DMS79 treated with DMSO at 0.1 percent for 48 hours (cell line): ENCODE results near the gene PTPRB.

Source experiments
- DNase-seq: peaks from one replicate; lab custom pipeline; 2025; lab: John Stamatoyannopoulos, UW

Gene PTPRB

GRCh38 chr12:70637303-70638085 lies at the start of gene PTPRB:
Gene PTPRB, minus strand, starts transcription at chr12:70637429. Its CDS starts 34 bp downstream, at chr12:70637395.
- no peak for DNase-seq

GRCh38 chr12:70686907-70687306 lies 49.7 kb upstream of the PTPRB start:
- no peak for DNase-seq

GRCh38 chr12:70686299-70686698 lies 49.1 kb upstream of the PTPRB start:
- no peak for DNase-seq

DNA sequence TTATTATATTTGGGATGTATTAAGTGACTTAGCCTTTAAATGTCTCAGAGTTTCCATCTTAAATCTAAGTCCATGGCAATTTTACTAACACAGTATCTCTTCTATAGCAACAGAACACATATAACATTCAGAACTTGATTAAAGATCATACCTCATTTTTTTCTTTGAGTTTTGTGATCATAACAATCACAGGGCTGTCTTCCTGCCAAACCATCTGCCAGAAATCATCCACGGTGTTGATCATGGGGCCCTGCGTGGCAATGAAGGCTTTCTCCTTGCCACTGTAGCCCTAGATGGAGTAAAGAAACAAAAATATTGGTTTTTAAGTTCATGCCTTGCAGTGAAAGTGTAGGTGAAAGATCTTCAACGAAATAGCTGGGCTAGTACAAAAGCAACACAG lies 46.7 kb upstream of the PTPRB start:
- DNase-seq, result no peak

GRCh38 chr12:70671698-70672097 lies 34.5 kb upstream of the PTPRB start:
- no peak for DNase-seq

DNA sequence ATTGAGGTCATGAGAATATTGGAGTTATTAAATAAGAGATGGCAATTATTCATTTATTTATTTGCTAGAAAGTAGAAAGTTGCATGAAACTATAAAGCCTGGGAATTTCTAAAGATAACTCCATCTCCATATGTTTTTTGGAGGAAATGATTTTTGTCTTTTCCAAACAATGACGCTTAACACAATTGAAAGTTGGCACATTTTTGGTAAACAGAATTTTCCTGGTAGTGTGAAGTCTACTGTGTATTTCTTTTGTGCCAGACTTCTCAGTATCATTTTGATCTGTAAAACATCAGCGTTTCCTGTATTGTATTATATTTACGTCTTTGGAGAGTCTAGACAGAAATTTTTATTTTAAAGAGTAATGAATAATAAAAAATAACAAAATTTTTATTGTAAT lies 33.7 kb upstream of the PTPRB start:
- no peak for DNase-seq

- DNase-seq, result no peak
Measured at GRCh38 chr12:70667253-70667652, 30.0 kb upstream of the PTPRB start.

DNA sequence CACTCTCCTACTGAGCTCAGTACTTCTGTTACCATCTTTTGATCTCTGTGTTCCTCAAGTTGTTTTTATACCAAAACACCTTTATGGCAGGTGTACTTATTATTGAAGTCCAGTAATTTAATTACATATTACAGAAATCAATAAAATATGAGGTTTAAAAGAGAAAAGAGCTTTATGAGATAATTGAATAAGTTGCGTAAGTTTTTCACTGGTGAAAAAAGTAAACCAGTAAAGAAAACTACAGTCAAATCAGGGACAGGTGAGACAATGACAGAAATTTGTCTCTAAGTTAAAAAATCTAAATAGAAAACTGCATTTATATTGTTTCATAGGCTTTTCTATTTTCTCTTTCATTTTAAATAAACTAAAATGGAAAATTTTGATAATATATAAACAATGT lies 29.1 kb upstream of the PTPRB start:
- DNase-seq, result no peak

DNA sequence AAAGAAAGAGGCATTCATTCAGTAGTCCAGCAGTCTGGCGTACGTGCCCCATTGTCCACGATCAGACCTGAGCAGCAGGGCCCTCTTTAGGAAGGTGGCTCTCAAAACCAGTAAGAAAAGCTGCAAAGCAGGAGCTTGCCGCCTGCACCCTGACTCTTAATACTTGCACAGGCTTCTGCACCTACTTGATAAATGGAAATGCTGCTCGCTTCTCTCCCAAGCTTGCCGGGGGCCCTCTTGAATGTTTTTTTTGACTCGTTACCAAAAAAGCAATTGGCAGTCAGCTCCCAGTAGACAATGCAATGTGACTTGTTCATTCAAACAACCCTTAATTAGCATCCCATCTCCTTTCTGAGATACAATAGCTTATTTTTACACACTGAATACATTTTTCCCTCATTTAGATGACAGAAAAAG lies 27.2 kb upstream of the PTPRB start:
- no peak for DNase-seq

GRCh38 chr12:70663838-70664237 lies 26.6 kb upstream of the PTPRB start:
- DNase-seq, result no peak

DNA sequence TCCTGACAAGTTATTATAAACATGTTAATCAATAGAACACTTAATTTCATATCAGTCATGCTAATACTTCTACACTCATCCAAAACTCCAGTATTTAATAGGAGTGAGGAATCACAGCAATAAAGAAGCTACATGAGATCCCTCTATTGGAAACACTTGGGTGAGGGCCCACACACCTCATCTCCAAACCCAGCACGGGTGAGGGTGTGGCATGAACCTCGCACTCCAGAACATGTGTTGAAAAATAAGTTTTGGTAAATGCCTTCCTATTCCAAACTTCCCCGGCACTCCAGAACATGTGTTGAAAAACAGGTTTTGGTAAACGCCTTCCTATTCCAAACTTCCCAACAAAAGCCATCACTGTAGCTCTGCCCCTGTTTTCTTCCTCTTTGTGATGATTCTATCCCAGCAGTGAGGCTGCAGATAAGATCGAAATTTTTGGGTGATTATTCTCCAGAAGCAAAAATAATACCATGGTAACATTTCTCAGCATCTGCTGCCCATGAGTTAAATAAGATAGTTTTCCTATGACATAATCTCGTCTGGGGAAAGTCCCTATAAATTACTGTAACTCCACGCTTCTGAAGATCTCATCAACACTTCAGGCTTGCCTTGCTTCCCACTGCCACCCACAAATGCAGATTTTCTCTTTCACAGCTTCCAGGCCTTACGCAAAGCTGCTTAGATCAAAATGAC lies 24.4 kb upstream of the PTPRB start:
- no peak for DNase-seq

DNA sequence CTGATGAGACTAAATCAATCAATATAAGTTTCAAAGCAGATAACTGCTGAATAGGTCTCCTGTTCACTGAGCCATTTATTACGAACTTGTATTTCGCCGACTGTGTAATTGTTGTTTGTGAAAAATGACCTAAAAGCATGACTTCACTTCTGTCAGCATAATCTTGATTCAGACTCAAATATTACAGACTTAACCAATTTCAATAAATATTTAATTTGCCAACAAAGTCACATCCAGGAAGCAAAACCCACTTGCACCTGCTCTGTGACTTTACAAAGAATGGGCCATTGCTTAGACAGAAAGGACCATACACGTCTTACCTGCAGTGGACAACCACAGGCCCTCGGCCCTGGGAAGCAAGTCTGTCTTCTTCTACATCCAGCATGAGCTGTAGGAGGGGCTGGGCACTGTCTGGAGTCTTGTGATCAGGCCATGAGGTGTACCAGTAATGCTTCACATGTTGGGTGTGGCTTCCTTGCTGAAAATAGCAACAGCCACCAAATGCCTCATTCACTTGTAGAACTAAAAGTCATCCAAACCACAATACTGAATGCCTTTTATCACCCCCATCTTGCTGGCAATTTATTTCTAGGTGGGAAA lies 23.5 kb upstream of the PTPRB start:
- no peak for DNase-seq

DNA sequence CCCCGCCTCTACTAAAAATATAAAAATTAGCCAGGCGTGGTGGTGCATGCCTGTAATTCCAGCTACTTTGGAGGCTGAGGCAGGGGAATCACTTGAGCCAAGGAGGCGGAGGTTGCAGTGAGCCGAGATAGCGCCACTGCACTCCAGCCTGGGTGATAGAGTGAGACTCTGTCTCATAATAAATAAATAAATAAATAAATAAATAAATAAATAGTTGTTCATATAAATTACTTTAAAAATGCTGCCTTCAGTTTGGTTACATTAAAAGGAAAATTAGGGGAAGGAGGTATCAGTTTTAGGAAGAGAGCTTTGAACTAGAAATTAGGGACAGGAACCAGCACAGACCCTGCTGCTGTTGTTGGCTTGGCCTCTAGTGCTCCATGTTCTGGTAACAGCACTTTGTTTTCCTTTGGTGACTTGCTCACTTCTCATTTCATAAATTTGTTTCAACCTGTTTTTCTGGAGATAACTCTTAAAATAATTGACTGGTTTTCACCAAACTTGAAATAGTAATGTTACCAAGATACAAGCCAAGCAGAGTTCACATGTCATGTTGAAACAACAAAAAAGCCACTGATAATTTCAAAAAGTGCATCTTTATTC lies 22.9 kb upstream of the PTPRB start:
- DNase-seq, result no peak

- no peak for DNase-seq
Measured at GRCh38 chr12:70659077-70659606, 21.9 kb upstream of the PTPRB start.

- no peak for DNase-seq
Measured at GRCh38 chr12:70657616-70658286, 20.5 kb upstream of the PTPRB start.

DNA sequence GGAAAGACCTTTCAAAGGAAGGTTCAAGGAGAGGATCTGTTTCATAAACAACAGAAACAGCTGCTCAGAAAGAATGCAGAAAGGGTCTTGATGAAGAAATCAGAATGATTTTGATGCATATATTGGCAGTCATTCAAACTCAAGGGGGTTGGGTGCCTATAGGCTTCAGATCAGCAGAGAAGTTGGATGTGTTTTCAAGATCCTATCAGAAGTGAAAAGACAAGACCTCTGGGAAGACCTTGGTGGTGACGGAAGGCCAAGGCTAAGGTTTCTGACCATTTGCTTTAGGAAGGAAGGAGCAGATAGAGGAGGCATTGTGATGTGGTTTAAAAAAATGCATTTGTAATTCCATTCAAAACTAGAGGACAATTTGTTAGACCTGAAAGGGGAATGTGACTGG lies 15.2 kb upstream of the PTPRB start:
- DNase-seq, result no peak

- no peak for DNase-seq
Measured at GRCh38 chr12:70648831-70649230, 11.6 kb upstream of the PTPRB start.

DNA sequence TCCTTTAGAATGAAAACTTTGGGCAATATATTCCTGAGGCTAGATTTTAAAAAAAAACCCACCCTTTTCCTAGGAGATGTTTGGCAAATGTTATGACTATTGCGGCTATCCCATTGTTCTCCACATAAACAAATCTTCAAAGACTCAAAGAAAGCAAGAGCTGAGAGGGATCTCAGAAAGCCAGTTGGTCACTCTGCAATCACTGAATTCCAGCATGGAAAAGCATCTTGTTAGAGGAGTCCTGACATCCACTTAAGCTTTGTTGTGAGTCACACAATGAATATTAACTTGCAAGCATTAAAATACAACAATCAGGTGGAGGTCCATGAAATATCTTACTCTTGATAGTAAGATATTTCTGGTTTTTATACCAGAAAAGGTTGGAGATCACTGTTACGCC lies 11.0 kb upstream of the PTPRB start:
- DNase-seq, result no peak

- no peak for DNase-seq
Measured at GRCh38 chr12:70646850-70647249, 9.6 kb upstream of the PTPRB start.

- no peak for DNase-seq
Measured at GRCh38 chr12:70645494-70646317, 8.5 kb upstream of the PTPRB start.

GRCh38 chr12:70644861-70645260 lies 7.6 kb upstream of the PTPRB start:
- DNase-seq, result no peak
